ENCODE data around the gene CREBBP. TPM values are rescaled to one million over a fixed set of nuclear protein-coding genes. Genes with fewer than 3 reads are reported as not detected.

Gene CREBBP
- polyA plus RNA-seq, 2 of the 4 experiments (the other 2 are of a cell fraction) = 8.0 to 13.4 TPM

- no peak for TF ChIP-seq BHLHE40 (IDR thresholded peaks at IDR 0.05; ENCODE audit: low read depth, low read length)
- TF ChIP-seq CHD4 (IDR thresholded peaks at IDR 0.05; ENCODE audit: borderline replicate concordance) = no peak
- TF ChIP-seq NPAS2 (CRISPR knock-in tag; IDR thresholded peaks at IDR 0.05; ENCODE audit: borderline replicate concordance) = no peak
- no peak for TF ChIP-seq TP53 (CRISPR knock-in tag; IDR thresholded peaks at IDR 0.05)
- no peak for TF ChIP-seq FOSL2 (IDR thresholded peaks at IDR 0.05)
- TF ChIP-seq FOSL2 (CRISPR knock-in tag; IDR thresholded peaks at IDR 0.05) = no peak
- TF ChIP-seq SMC3 (IDR thresholded peaks at IDR 0.05) = no peak
- no peak for TF ChIP-seq RCOR1 (IDR thresholded peaks at IDR 0.05; ENCODE audit: low read depth, low read length)
- TF ChIP-seq, protein P1, sequence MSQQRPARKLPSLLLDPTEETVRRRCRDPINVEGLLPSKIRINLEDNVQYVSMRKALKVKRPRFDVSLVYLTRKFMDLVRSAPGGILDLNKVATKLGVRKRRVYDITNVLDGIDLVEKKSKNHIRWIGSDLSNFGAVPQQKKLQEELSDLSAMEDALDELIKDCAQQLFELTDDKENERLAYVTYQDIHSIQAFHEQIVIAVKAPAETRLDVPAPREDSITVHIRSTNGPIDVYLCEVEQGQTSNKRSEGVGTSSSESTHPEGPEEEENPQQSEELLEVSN (IDR thresholded peaks at IDR 0.05; ENCODE audit: borderline replicate concordance, low read depth) = no peak
- no peak for TF ChIP-seq ZSCAN20 (CRISPR knock-in tag; IDR thresholded peaks at IDR 0.05)
- TF ChIP-seq JUNB (IDR thresholded peaks at IDR 0.05) = no peak
- TF ChIP-seq GATA3 (IDR thresholded peaks at IDR 0.05; ENCODE audit: borderline replicate concordance) = no peak
- no peak for TF ChIP-seq ESRRA (IDR thresholded peaks at IDR 0.05; ENCODE audit: borderline replicate concordance, low read length)
- TF ChIP-seq EHF (CRISPR knock-in tag; IDR thresholded peaks at IDR 0.05) = no peak
- TF ChIP-seq KDM5A (IDR thresholded peaks at IDR 0.05) = no peak
- no peak for TF ChIP-seq ZC3H11A (IDR thresholded peaks at IDR 0.05)
- Histone ChIP-seq H3K4me1 (peaks cover 38% of the 10 kb centered on the region), H3K9me3 (no peaks in the 10 kb centered on the region), H3K4me3 (no peak overlapping the region), H3K4me2 (no peak overlapping the region), H3K27ac (no peak overlapping the region)
- 77% methylated on average over 5 of the region's 5 CpGs for WGBS (ENCODE audit: missing lambda C conversion rate)
- DNase-seq (ENCODE audit: low read depth in 1 of 2, low spot score in 1 of 2) (no peak), ATAC-seq (no peak), FAIRE-seq (no peak)
- CTCF ChIA-PET = interaction anchor here (0.5 to 1.1 kb wide), 2 partner anchors 12 to 99 kb away, joined by 3 to 5 read pairs; no protein-coding TSS in a partner anchor
- POLR2A ChIA-PET = no interaction called here
Observed at GRCh38 chr16:3823427-3823826, 57.1 kb downstream of the CREBBP start.

- ATAC-seq = no peak
- no peak overlapping the region for H3K4me3 ChIP-seq
- POLR2A ChIA-PET = no interaction called here
- WGBS (ENCODE audit: missing lambda C conversion rate) = 79% methylated on average over 11 of the region's 11 CpGs
- TF ChIP-seq ZSCAN20 (CRISPR knock-in tag; IDR thresholded peaks at IDR 0.05) (no peak), TP53 (CRISPR knock-in tag; IDR thresholded peaks at IDR 0.05) (no peak), KDM5A (IDR thresholded peaks at IDR 0.05) (no peak), KDM1A (IDR thresholded peaks at IDR 0.05; ENCODE audit: low read depth) (no peak), CBX8 (IDR thresholded peaks at IDR 0.05) (no peak), HES2 (IDR thresholded peaks at IDR 0.05) (no peak), FOSB (CRISPR knock-in tag; IDR thresholded peaks at IDR 0.05) (no peak), CEBPB (IDR thresholded peaks at IDR 0.05) (no peak), CHD2 (IDR thresholded peaks at IDR 0.05; ENCODE audit: low read length, partially characterized antibody) (no peak), HMGXB4 (CRISPR knock-in tag; IDR thresholded peaks at IDR 0.05; ENCODE audit: borderline replicate concordance) (no peak), NFE2L2 (conservative IDR thresholded peaks at IDR 0.05; ENCODE audit: low read length) (no peak)
- H3K4me2 ChIP-seq = no peak overlapping the region
- peaks cover 38% of the 10 kb centered on the region for H3K4me1 ChIP-seq
- no peak for FAIRE-seq
- DNase-seq (ENCODE audit: low read depth in 1 of 2, low spot score in 1 of 2) = no peak
- CTCF ChIA-PET = interaction anchor here (1.1 kb wide), 1 partner anchor 13 kb away, joined by 5 read pairs; no protein-coding TSS in a partner anchor
- no peak overlapping the region for H3K27ac ChIP-seq
- H3K9me3 ChIP-seq = no peaks in the 10 kb centered on the region
Observed at GRCh38 chr16:3822366-3823045, 58.0 kb downstream of the CREBBP start.

Data from A549 (cell line).